Measurements from ENCODE around the gene SLC24A3.

DNA sequence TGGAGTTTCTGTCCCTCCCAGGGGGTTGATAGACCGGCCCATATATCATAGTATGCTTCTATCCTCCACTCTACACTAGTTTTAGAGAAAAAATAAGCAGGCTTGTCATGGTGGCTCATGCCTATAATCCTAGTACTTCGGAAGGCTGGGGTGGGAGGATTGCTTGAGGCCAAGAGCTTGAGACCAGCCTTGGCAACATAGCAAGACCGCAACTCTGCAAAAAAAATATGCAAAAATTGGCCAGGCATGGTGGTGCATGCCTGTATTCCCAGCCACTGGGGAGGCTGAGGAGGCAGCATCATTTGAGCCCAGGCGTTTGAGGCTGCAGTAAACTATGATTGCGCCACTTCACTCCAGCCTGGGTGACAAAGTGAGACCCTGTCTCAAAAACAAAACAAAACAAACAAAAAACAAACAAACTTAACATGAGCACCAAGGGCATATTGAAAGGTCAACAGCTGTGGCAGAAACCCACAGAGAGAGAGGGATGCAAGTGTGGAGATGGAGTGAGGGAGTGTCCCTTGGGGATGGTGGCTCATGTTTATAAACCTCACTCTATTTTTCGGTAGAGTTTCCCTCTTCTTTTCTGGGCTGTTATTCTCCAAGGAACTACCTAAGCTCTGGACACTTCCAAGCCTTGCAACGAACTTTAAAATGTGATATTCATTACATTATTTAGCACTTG lies 24.1 kb downstream of the SLC24A3 start:
- TF ChIP-seq CTCF (conservative IDR thresholded peaks at IDR 0.05; ENCODE audit: low read length) (no peak), EZH2phosphoT487 (IDR thresholded peaks at IDR 0.05; ENCODE audit: borderline replicate concordance, low read depth, low read length) (no peak)

Measured in OCI-LY7 (cell line).